GM18907 (cell line): ENCODE results near the gene POLR3GL.
A peak's percentile ranks its signal among the peaks of the same experiment; 100 is the strongest.
"Not testable (repeated sequence)": the region's sequence is repeated elsewhere in the genome, so short reads cannot be mapped to it uniquely, and the experiment has no call there.

Experiments used
- ATAC-seq: cut with Tn5 transposase; IDR thresholded peaks from one replicate; pipeline ENCODE4 v1.9.1; 2021; ENCODE audit warnings: mild to moderate bottlenecking, moderate library complexity; ENCODE audit not compliant: unreplicated experiment

POLR3GL gene, protein sequence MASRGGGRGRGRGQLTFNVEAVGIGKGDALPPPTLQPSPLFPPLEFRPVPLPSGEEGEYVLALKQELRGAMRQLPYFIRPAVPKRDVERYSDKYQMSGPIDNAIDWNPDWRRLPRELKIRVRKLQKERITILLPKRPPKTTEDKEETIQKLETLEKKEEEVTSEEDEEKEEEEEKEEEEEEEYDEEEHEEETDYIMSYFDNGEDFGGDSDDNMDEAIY

DNA sequence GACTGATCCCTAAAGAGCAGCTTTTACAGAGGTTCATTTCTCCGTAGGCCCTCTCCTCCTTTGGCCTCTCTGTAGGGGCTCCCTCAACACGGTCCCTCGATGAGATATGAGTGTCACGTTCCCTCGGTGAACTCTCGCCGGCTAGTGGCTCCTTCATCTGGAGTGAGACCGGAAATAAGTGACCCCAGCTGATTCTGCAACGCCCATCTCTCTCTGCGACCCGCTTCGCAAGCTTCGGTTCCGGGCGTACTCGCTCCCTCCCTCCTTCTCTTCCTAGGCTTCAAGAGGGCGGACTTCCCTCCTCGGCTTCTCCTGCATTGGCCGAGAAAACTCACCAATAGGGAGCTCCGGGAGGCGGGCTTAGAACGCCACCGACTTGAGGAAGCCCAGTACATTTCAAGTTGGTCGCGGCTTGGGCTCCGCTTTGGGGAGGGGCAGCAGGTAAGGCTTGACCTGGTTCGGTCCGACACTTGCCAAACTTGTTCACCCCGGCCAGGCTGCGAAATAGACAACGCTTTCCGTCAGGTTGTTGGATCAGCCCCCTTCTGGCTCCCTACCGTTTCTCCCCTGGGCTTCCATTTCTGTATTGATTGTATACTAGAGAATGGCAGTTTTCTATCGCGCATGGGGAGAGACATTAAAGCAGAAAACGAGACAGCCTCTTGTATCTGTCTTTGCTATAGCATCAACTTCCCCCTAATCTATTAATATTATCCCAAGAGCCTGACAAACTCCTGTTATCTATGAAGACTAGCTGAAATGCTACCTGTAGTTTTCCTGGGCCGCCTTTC lies at the start of gene POLR3GL, which contains the start of gene ANKRD34A:
Gene POLR3GL (plus strand): TSS at position 363 of the 791 bp plus-strand sequence. CDS start 10,176 bp downstream, outside the sequence.
Gene ANKRD34A (minus strand): TSS at position 248 of the 791 bp plus-strand sequence. CDS start 2,816 bp downstream, outside the sequence.
- ATAC-seq, result peak; percentile 90

DNA sequence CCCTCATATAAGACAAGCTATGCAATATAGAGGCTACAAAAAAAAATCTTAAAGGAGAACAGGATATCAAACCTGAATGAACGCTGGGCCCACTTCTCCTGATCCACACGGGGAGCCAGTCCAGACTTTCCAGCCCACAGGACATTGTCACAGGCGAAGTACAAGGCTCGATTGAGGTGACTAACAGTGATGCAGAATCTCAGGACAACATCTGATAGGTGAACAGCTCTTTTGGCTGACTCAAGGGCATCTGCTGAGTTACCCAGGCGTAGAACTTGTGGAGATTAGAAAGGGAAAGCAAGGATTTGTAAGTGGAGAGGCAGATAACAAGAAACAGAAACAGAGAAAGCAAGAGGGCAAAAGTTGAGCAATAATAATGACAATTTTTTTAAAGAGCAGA lies 47.7 kb upstream of the POLR3GL start:
- ATAC-seq, result no peak

DNA sequence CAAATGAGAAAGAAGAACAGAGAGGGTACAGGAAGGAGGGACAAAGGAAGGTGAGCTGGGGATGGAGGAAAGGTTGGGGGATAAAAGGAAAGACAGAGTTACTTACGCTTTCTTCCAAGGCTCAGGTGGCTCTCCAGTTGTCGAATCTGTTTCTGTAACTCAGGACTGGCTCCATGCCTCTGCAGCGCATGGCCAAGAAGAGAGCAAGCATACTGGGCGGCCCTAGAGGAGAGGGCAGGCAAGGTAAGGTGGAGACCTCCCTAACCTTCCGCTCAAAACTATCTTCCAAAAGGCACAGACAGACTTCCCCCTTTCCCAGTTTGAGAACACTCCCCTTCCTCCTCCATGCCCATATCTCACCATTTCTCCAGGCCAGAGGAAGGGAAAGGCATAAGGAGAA lies 46.9 kb upstream of the POLR3GL start:
- no peak for ATAC-seq

DNA sequence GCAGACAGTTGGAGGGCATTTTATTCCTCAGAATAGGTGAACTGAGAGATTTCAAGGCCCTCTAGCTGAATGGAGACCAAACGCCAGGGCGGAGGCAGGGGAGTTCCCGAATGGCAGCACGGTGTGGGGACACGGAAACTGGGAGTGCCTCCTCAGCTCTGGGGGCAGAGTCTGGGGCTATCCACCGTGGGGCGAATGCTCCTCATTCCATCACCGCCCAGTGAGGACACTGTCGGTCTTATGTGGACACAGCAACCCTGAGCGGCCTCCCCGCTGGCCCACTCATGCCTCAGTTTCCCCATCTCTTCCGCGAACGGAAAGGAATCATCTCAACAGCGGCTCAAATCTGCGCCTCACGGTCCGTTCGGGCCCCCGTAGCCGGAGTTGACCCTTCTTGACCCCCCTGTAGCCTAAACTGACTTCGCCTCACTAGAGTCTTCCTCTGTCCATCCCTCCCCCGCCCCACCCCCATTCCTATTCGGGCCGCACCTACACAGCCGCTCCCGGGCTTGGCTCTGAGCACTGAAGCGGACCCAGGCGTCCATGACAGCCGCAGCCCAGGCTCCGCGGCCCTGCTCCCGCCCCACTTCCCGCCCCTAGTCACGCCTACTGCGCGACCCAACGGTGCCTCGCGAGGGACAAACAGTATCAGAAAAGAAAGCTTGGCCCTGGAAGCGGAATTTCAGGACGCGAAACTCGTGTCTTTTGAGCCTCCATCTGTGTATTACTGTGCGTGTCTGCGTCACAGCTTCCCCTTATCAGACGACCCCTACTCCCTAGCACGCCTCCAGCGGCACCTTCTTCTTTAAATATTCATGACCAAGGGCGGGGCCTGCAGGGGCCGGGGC lies 46.1 kb upstream of the POLR3GL start, which contains the start of gene PEX11B:
Gene PEX11B (minus strand): TSS at position 574 of the 848 bp plus-strand sequence. CDS start 29 bp downstream, at position 545.
- ATAC-seq, result peak; percentile 83

DNA sequence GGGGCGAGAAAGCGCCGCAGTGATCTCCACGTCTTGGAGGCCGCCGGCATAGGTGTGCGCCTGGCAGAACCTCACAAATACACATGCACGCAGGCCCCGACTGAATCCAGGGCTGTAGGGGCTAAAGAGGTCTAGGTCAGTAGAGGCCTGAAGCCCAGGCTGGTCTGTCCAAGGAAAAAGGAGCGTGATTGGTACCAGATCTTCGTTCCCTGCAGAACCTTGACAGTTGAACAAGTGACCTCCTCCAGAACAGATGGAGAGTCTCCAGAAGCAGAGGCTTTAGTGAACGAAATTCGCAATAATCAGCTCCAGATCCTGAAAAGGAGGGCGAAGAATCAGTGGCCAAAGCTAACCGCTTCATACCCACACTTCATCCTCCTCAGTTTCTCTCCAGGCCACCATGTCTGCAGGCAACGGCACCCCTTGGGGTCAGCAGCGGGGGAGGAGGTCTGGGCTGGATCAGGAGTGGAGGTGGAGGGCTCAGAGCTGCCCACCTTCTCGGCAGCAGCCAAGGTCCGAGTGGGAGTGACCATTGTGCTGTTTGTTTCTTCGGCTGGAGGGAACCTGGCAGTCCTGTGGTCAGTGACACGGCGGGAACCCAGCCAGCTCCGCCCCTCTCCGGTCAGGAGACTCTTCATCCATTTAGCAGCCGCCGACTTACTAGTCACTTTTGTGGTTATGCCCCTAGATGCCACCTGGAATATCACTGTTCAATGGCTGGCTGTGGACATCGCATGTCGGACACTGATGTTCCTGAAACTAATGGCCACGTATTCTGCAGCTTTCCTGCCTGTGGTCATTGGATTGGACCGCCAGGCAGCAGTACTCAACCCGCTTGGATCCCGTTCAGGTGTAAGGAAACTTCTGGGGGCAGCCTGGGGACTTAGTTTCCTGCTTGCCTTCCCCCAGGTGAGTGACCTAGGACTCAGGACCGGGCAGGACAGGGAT lies 45.2 kb upstream of the POLR3GL start:
- ATAC-seq, result peak; percentile 25

DNA sequence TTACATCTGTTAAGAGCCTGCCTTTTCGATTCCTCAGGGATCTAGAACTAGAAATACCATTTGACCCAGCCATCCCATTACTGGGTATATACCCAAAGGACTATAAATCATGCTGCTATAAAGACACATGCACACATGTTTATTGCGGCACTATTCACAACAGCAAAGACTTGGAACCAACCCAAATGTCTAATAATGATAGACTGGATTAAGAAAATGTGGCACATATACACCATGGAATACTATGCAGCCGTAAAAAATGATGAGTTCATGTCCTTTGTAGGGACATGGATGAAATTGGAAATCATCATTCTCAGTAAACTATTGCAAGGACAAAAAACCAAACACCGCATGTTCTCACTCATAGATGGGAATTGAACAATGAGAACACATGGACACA lies 44.2 kb upstream of the POLR3GL start:
- ATAC-seq, result not testable (repeated sequence)

DNA sequence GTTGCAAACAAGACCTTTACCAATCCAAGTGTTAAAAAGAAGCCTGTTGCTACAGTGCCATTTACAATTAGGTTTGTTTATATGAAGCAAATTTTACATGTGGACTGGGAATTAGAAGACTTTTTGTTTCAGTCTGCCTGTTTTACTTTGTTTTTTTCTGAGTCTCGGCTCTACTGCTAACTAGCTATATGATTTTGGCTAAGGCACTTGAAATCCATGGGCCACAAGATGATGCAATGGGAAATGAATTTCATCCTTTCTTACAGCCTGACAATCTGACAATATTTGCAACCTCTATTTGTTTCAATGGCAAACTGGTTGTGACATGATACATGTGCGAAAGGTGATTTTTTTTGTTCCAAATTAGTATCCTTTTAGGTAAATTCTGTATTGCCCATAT lies 42.2 kb upstream of the POLR3GL start:
- no peak for ATAC-seq

DNA sequence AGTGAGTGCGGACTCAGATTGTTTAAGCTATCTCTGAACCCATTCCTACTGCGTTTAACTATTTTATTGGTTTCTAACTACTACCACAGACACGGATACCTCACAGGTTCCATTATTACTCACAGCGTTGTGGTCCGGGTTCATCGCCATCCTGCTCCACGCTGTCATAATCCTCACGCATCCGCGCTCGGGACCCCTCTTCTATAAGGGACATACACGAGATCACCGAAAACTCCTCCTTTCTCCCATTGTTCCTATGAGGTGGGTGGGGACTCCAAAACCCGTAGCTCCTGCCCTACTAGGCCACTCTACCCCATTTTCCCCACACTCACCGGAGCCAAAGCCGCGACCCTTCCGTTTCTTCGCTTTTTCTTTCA lies 37.8 kb upstream of the POLR3GL start:
- peak; percentile 19 for ATAC-seq

DNA sequence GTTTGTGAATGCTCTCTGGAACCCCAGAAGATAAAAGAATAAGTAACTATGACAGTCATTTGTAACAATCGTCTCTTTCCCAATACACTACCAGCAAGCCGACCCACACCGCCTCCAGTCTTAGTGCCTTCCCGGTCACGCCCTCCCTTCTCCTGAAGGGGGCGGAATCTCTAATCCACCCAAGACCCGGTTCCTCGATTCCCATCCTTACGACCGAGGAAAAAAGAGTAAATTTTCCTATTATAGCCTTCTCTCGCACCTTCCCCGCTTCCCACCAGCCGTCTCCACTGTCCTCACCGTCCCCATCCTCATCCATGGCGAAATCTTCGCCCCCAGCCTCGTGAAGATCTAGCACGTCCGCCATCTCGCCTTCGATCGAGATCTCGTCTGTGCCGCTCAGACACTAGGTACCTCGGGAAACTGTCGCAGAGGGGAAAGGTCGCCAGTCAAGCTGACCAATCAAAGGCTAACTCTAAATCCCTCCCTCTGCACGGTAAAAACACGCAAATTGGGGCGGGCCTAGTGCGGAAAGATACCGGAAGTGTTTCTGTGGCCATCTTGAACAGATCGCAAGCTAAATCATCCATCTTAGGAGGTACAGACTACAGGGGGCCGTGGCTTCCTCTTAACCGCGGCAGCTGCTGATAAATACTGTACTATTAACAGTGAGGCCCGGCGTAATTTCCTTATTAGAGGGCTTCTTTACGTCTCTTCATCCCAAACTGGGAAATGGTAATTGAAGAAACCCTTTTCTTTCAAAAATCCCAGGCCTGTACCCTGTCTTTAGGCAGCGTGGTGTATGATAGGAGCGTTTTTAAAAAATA lies 37.2 kb upstream of the POLR3GL start, which contains the start of gene RBM8A:
Gene RBM8A (minus strand): TSS at position 422 of the 824 bp plus-strand sequence. CDS start 58 bp downstream, at position 364.
- ATAC-seq, result peak; percentile 95

DNA sequence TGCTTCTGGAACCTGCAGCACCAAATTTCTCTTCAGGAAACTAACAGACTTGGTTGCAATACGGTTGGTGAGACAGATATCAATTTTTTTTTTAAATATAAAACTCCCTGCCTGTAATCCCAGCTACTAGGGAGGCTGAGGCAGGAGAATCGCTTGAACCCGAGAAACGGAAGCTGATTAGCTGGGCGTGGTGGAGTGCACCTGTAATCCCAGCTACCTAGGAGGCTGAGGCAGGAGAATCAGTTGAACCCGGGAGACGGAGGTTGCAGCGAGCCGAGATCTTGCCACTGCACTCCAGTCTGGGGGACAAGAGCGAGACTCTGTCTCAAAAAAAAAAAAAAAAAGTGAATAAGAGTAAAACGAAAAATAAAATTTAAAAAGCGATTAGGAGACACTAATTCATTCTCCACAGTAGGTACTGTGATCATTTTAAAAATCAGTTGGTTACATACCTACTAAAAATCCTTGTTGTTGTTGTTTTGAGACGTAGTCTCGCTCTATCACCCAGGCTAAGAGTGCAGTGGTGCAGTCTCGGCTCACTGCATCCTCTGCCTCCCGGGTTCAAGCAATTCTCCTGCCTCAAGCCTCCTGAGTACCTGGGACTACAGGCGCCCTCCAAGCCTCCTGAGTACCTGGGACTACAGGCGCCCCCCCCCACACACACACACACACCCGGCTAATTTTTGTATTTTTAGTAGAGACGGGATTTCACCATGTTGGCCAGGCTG lies 36.4 kb upstream of the POLR3GL start:
- no peak for ATAC-seq

DNA sequence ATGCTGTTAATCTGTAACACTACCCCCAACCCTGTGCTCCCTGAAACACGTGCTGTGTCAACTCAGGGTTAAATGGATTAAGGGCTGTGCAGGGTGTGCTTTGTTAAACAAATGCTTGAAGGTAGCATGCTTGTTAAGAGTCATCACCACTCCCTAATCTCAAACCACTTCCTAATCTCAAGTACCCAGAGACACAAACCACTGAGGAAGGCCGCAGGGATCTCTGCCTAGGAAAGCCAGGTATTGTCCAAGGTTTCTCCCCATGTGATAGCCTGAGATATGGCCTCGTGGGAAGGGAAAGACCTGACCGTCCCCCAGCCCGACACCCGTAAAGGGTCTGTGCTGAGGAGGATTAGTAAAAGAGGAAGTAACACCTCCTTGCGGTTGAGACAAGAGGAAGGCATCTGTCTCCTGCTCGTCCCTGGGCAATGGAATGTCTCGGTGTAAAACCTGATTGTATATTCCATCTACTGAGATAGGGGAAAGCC lies 31.9 kb upstream of the POLR3GL start:
- ATAC-seq, result not testable (repeated sequence)

DNA sequence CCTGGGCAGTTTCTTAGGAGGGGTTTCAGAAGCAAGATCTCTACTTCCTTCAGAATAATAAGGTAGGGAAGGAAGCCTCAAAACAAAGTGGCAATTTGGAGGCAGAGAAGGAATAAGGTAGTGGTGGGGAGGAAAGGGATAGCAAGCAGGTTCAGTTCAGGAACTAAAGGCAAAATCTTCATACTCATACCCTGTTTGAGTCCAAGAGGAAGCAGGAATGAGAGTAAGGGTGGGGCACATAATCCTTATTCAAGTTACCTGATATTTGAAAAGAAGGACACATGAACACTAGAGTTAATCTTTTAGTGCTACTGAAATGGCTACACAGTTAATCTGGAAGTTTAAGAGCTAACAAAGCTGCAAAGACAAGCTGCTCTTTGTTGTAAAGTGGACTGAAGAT lies 28.8 kb upstream of the POLR3GL start:
- no peak for ATAC-seq

DNA sequence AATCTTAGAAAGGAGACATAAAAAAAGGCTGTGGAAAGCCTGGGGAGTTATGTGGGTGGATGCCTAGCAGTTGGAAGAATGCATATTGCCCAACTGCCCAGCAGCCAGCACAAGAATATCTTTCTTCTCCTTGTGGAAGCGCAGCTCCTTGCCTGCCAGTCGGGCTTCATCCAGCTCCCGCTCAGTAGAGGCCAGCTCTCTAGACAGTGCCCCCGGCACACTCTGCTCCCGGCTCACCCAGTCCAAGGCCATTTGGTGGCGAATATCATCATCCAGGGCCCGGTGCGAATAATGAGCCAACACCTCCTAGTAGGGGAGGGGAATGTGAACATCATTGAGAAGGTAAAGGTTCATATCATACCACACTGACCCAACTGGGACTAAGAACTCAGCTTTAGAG lies 28.2 kb upstream of the POLR3GL start:
- ATAC-seq, result no peak

DNA sequence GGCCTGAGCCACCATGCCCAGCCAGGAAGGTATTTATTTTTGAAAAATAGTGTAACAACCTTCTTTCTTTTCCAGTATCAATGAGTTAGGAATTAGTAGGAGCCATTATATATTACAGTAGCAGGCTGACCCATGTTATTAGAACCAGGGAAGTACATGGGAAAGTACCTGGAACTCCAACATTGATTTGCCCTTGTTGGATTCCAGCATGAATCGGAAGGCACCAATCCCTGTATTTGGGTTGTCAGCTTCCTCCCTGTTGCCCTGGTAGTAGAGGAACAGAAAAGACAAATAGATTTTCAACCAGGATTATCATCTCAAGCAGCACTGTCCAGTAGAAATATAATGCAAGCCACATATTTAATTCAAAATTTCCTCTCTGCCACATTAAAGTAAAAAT lies 27.1 kb upstream of the POLR3GL start:
- no peak for ATAC-seq

DNA sequence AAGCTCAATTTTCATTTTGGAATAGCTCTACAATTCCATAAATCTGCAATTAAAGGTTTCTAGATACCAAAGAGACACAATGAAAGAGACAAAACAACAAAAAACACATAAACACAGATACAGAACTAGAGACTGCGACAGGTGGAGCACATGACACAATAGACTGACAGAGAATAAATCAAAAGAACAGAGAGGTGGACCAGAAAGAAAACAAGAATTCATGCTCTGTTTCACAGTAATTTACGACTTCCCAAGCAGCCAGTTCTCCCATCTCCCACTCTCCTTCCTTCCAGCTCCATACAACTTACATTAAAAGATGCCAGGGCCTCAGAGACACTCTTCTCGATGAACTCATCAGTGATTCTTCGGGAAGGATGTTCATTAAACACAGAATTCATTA lies 22.1 kb upstream of the POLR3GL start:
- ATAC-seq, result no peak

DNA sequence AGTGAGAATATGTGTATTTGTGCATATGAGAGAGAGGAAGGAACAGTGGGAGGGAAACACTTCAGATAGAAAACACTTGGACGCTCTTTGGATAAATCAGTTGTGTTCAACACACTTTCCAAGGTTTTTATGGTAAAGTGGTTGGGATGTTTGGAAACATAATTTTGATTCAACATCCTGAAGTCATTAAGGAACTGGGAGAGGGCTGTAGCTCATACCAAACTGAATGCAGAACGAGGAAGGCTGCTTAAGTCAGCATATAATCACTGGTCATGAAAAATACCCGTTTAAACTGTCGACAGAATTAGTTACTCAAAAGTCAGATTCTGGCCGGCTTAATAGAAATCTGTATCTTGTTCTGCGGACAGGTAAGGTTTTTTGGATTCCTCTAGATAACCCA lies 21.6 kb upstream of the POLR3GL start:
- ATAC-seq, result no peak

DNA sequence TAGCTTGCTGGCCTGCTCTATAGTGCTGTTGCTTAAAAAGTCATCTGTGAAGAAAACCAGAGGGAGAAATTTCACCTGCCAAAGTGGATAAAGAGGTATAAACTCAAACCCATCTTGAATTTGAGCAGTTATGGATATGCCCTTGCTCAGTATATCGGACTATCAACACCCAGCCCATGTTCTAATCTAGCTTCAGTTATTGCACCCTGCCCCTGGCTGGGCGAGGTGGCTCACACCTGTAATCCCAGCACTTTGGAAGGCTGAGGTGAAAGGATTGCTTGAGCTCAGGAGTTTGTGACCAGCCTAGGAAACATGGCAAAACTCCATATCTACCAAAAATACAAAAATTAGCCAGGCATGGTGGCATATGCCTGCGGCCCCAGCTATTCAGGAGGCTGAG lies 20.0 kb upstream of the POLR3GL start:
- ATAC-seq, result no peak

DNA sequence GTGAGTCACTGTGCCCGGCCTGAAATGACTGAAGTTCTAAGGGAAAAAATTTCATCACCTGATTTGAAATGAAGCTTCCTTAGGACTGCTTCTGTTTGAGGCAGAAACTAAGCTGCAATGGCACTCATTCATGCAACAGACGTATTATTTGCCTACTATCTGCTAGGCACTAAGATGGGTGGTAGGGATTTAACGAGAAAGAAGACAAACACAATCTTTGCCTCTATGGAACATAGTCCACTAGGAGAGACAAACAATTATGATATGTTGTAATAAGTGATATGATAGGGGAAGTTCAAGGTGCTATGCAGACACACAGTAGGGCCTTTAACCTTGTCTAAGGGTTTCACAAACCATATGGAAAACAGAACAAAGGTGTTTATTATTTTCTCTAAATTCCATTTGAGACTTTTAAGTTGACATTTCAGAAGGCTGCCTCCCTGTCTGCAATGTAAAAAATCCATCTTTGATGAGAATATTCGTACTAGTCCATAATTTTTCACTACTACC lies 18.0 kb upstream of the POLR3GL start:
- no peak for ATAC-seq
